ENCODE results near the gene ETV2. TPM values are rescaled to one million over a fixed set of nuclear protein-coding genes. Genes with fewer than 3 reads are reported as not detected.

Gene ETV2
- total and polyA plus RNA-seq, 2 donors (not counting 3 experiments of a cell fraction or from before 2014, with no cell fraction given), result 1.0 to 1.5 TPM

DNA sequence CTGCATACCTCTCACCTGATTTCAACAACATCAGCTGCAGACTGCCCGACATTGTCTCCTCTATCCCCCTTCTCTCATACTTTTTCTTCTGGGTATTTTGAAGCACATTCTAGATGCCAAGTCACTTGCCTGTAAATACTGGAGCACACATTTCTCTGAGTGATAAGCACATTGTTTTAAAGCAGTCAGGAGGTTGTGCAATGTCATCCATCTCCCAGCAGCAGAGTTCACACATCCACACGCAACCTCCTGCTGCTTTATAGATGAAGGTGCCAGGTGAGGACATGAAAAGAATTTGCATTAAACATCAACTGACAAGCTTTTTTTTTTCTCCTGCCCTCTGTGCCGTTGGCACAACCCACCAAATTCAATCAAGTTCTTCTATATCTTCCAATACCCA lies 30.3 kb downstream of the ETV2 start:
- TF ChIP-seq EZH2 (IDR thresholded peaks at IDR 0.05; ENCODE audit: borderline replicate concordance, low read depth, low read length, severe bottlenecking) (no peak), JUN (IDR thresholded peaks at IDR 0.05; ENCODE audit: borderline replicate concordance, insufficient read depth, insufficient read length, low read depth) (no peak), GATA2 (IDR thresholded peaks at IDR 0.05; ENCODE audit: insufficient read depth, insufficient read length, low read depth, low read length) (no peak), MYC (IDR thresholded peaks at IDR 0.05; ENCODE audit: low read depth, low read length) (no peak), FOS (IDR thresholded peaks at IDR 0.05; ENCODE audit: borderline replicate concordance, insufficient read depth, low read length) (no peak), POLR2AphosphoS5 (IDR thresholded peaks at IDR 0.05; ENCODE audit: insufficient read depth, low read depth, low read length) (no peak)
- TF ChIP-seq, protein P1, sequence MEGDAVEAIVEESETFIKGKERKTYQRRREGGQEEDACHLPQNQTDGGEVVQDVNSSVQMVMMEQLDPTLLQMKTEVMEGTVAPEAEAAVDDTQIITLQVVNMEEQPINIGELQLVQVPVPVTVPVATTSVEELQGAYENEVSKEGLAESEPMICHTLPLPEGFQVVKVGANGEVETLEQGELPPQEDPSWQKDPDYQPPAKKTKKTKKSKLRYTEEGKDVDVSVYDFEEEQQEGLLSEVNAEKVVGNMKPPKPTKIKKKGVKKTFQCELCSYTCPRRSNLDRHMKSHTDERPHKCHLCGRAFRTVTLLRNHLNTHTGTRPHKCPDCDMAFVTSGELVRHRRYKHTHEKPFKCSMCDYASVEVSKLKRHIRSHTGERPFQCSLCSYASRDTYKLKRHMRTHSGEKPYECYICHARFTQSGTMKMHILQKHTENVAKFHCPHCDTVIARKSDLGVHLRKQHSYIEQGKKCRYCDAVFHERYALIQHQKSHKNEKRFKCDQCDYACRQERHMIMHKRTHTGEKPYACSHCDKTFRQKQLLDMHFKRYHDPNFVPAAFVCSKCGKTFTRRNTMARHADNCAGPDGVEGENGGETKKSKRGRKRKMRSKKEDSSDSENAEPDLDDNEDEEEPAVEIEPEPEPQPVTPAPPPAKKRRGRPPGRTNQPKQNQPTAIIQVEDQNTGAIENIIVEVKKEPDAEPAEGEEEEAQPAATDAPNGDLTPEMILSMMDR (IDR thresholded peaks at IDR 0.05; ENCODE audit: extremely low read depth in 1 of 2, insufficient read depth in 1 of 2, low read depth in 1 of 2, low read length in 2 of 2), result no peak
- TF ChIP-seq, protein P2, sequence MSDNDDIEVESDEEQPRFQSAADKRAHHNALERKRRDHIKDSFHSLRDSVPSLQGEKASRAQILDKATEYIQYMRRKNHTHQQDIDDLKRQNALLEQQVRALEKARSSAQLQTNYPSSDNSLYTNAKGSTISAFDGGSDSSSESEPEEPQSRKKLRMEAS (IDR thresholded peaks at IDR 0.05; ENCODE audit: insufficient read depth, insufficient read length), result no peak
- Histone ChIP-seq H2AFZ (ENCODE audit: low read depth, low read length) (no peak overlapping the region), H3K27me3 (ENCODE audit: control insufficient read depth in 2 of 2, insufficient read depth in 2 of 2, low read length in 2 of 2) (peaks cover 2 to 6% of the 10 kb centered on the region in 2 experiments), H3K4me3 (replicated peaks in 1 of 3; ENCODE audit: insufficient read depth in 1 of 3, low read depth in 1 of 3, low read length in 3 of 3) (no peak overlapping the region), H3K9me1 (replicated peaks; ENCODE audit: control insufficient read depth, extremely low read depth, insufficient read depth, low read length) (no peaks in the 10 kb centered on the region), H4K20me1 (replicated peaks; ENCODE audit: control insufficient read depth, extremely low read depth, insufficient read depth, low read length) (no peaks in the 10 kb centered on the region), H3K9ac (replicated peaks; ENCODE audit: extremely low read depth, insufficient read depth, low read length) (no peak overlapping the region), H3K79me2 (ENCODE audit: control insufficient read depth, insufficient read depth, low read length) (no peaks in the 10 kb centered on the region), H3K9me3 (replicated peaks; ENCODE audit: control insufficient read depth, insufficient read depth, low read length) (no peaks in the 10 kb centered on the region), H3K4me2 (ENCODE audit: insufficient read depth, low read length) (no peak overlapping the region), H3K36me3 (ENCODE audit: control insufficient read depth in 2 of 2, extremely low read depth in 1 of 2, insufficient read depth in 2 of 2, low read length in 2 of 2) (no peaks in the 10 kb centered on the region), H3K4me1 (ENCODE audit: control insufficient read depth, extremely low read depth, insufficient read depth, low read length) (no peaks in the 10 kb centered on the region), H3K27ac (ENCODE audit: insufficient read depth, low read depth, low read length) (no peak overlapping the region)
- BruUV-seq (replicated peaks), result no TSS peak
- CTCF ChIA-PET, result no interaction called here
- dilution Hi-C loops (cut with MboI; ENCODE audit: extremely low pct_ligation_motif_present, low sequenced_read_pairs), result no loop called here
- POLR2A ChIA-PET, result interaction anchor here (0.6 kb wide), 1 partner anchor 28 kb away, joined by 4 read pairs; no protein-coding TSS in a partner anchor
- intact Hi-C loops (cut with micrococcal nuclease), result no loop called here
- no peak for FAIRE-seq
- DNase-seq (ENCODE audit: low read depth, low spot score), result no peak
